Keratinocyte (primary cell): ENCODE results near the gene DGKQ. TPM values are rescaled to one million over a fixed set of nuclear protein-coding genes. Genes with fewer than 3 reads are reported as not detected.

Source experiments
- DNase-seq: peaks from one replicate; pipeline ENCODE4 v3.0.0-alpha.2; 2011; ENCODE audit warnings: low read depth, missing footprints, low spot score
- FAIRE-seq: peaks from 2 replicates; lab custom pipeline; 2011; peaks lifted over from hg19 to GRCh38; lab: Jason Lieb, UNC
- H2AFZ ChIP-seq: 2 replicates; pipeline ENCODE4 v1.6.0; 2012; ENCODE audit warnings: low read length, control low read depth, inconsistent platforms; ENCODE audit not compliant: control insufficient read depth
- H3K27ac ChIP-seq: 2 replicates; pipeline ENCODE4 v1.5.1; 2011; ENCODE audit warnings: low read length; ENCODE audit not compliant: control insufficient read depth, insufficient read depth
- H3K27me3 ChIP-seq: 3 replicates; pipeline ENCODE4 v1.6.0; 2011; ENCODE audit warnings: low read length; ENCODE audit not compliant: control insufficient read depth, insufficient read depth; ENCODE audit errors: extremely low read depth
- H3K36me3 ChIP-seq, 2 experiments: 2 replicates in 1 of 2; 3 replicates in 1 of 2; pipeline ENCODE4 v1.5.1; 2011; ENCODE audit warnings: low read length in 2 of 2, mild to moderate bottlenecking in 1 of 2; ENCODE audit not compliant: control insufficient read depth in 2 of 2, insufficient read depth in 2 of 2; ENCODE audit errors: extremely low read depth in 1 of 2
- H3K4me1 ChIP-seq: 3 replicates; pipeline ENCODE4 v1.5.1; 2011; ENCODE audit warnings: low read length; ENCODE audit not compliant: control insufficient read depth, insufficient read depth; ENCODE audit errors: extremely low read depth
- H3K4me2 ChIP-seq: 3 replicates; pipeline ENCODE4 v1.6.0; 2011; ENCODE audit warnings: low read depth, low read length; ENCODE audit not compliant: control insufficient read depth, insufficient read depth; ENCODE audit errors: extremely low read depth
- H3K4me3 ChIP-seq, 3 experiments: fragments of 200-600 bp in 1 of 3; sonication (generic) in 1 of 3; 2 replicates in 2 of 3; 3 replicates in 1 of 3; pipeline ENCODE4 v1.5.1; 2011 to 2016; ENCODE audit warnings: low read length in 3 of 3, mild to moderate bottlenecking in 3 of 3, control low read depth in 2 of 3, inconsistent platforms in 1 of 3, low read depth in 1 of 3, mixed read lengths in 1 of 3, mixed run types in 1 of 3, moderate library complexity in 1 of 3; ENCODE audit not compliant: control insufficient read depth in 2 of 3, insufficient read depth in 2 of 3; ENCODE audit errors: extremely low read depth in 1 of 3
- H3K79me2 ChIP-seq: 2 replicates; pipeline ENCODE4 v1.6.0; 2012; ENCODE audit warnings: low read length; ENCODE audit not compliant: control insufficient read depth, insufficient read depth
- H3K9ac ChIP-seq: 3 replicates; pipeline ENCODE4 v1.6.0; 2011; ENCODE audit warnings: low read length; ENCODE audit not compliant: control insufficient read depth, insufficient read depth; ENCODE audit errors: extremely low read depth
- H3K9me1 ChIP-seq: 3 replicates; pipeline ENCODE4 v1.6.0; 2011; ENCODE audit warnings: low read length; ENCODE audit not compliant: control insufficient read depth, insufficient read depth; ENCODE audit errors: extremely low read depth
- H3K9me3 ChIP-seq: 2 replicates; pipeline ENCODE4 v1.5.1; 2012; ENCODE audit warnings: low read depth, low read length; ENCODE audit not compliant: control insufficient read depth
- H4K20me1 ChIP-seq: 3 replicates; pipeline ENCODE4 v1.6.0; 2011; ENCODE audit warnings: low read length; ENCODE audit not compliant: control insufficient read depth, insufficient read depth; ENCODE audit errors: extremely low read depth
- CTCF ChIP-seq, 3 experiments: IDR thresholded peaks in 1 of 3; conservative IDR thresholded peaks in 1 of 3; optimal IDR thresholded peaks in 1 of 3; 2 replicates in 2 of 3; 3 replicates in 1 of 3; pipeline versions ENCODE3 to v1.5.1; 2011; ENCODE audit warnings: low read length in 3 of 3, mild to moderate bottlenecking in 3 of 3, moderate library complexity in 2 of 3, control low read depth in 1 of 3, inconsistent platforms in 1 of 3; ENCODE audit not compliant: insufficient read depth in 2 of 3; ENCODE audit errors: extremely low read depth in 1 of 3
- EZH2 ChIP-seq: IDR thresholded peaks from one replicate; pipeline ENCODE4 v1.6.1; 2012; ENCODE audit warnings: inconsistent platforms, mild to moderate bottlenecking, low read length, moderate library complexity
- dilution Hi-C: fragments of 300-500 bp; cut with MboI; formaldehyde crosslinking; loops from one replicate; pipeline ENCODE4 v1.7.0; 2020; ENCODE audit warnings: low sequenced_read_pairs; ENCODE audit not compliant: extremely low pct_ligation_motif_present
- polyA plus RNA-seq, 5 experiments: library from polyadenylated mRNA; depleted of rRNA in 3 of 5; stranded (reverse) in 3 of 5; stranded (forward) in 1 of 5; unstranded in 1 of 5; fragments of >200 nt; gene quantifications; 1 replicate in 1 of 5; 2 replicates in 3 of 5; 3 replicates in 1 of 5; pipeline versions ENCODE4 v1.2.1 to v1.2.3, GENCODE V29; 2011 to 2012; ENCODE audit warnings: missing spikeins in 2 of 5, low read depth in 1 of 5, low replicate concordance in 1 of 5

Gene DGKQ
- polyA plus RNA-seq, 1 donor (not counting 4 experiments of a cell fraction or from before 2014, with no cell fraction given), result 5.3 TPM

GRCh38 chr4:967113-968104 is 6.0 kb downstream of the DGKQ start:
- H3K9me3 ChIP-seq, result no peaks in the 10 kb centered on the region
- no peak overlapping the region for H3K27ac ChIP-seq
- no peak overlapping the region for H2AFZ ChIP-seq
- no peaks in the 10 kb centered on the region for H3K27me3 ChIP-seq
- H3K79me2 ChIP-seq, result no peaks in the 10 kb centered on the region
- no peak overlapping the region for H3K4me3 ChIP-seq
- no peak overlapping the region for H3K9ac ChIP-seq
- no peak for FAIRE-seq
- H3K4me2 ChIP-seq, result no peak overlapping the region
- DNase-seq, result no peak
- TF ChIP-seq CTCF (optimal IDR thresholded peaks at IDR 0.05 in 1 of 3, IDR thresholded peaks at IDR 0.05 in 1 of 3, conservative IDR thresholded peaks at IDR 0.05 in 1 of 3; ENCODE audit: extremely low read depth in 1 of 3, insufficient read depth in 2 of 3, low read length in 3 of 3) (no peak), EZH2 (no peak)
- peaks cover 19% of the 10 kb centered on the region for H3K4me1 ChIP-seq
- peaks cover 4 to 17% of the 10 kb centered on the region in 2 experiments for H3K36me3 ChIP-seq
- dilution Hi-C loops, result no loop called here
- peaks cover 3% of the 10 kb centered on the region for H4K20me1 ChIP-seq
- H3K9me1 ChIP-seq, result no peaks in the 10 kb centered on the region

- Histone ChIP-seq H3K9ac (no peak overlapping the region), H3K9me1 (peaks cover 3% of the 10 kb centered on the region), H3K36me3 (peaks cover 4 to 19% of the 10 kb centered on the region in 2 experiments), H2AFZ (no peak overlapping the region), H3K79me2 (no peaks in the 10 kb centered on the region), H3K4me2 (no peak overlapping the region), H3K4me1 (peaks cover 17% of the 10 kb centered on the region), H3K9me3 (no peaks in the 10 kb centered on the region), H3K4me3 (no peak overlapping the region), H3K27me3 (no peaks in the 10 kb centered on the region), H4K20me1 (peaks cover 9% of the 10 kb centered on the region), H3K27ac (no peak overlapping the region)
- FAIRE-seq (no peak), DNase-seq (no peak)
- TF ChIP-seq CTCF (optimal IDR thresholded peaks at IDR 0.05 in 1 of 3, IDR thresholded peaks at IDR 0.05 in 1 of 3, conservative IDR thresholded peaks at IDR 0.05 in 1 of 3; ENCODE audit: extremely low read depth in 1 of 3, insufficient read depth in 2 of 3, low read length in 3 of 3) (no peak), EZH2 (no peak)
- dilution Hi-C loops, result no loop called here
These were observed 6.9 kb downstream of the DGKQ start for GRCh38 chr4:966266-967112.
